ENCODE data around the gene C8B.

The C8B gene

GRCh38 chr1:56965916-56966697 lies at the start of gene C8B:
TSS of gene C8B (minus strand) at chr1:56966015. CDS start at chr1:56965948, 67 bp downstream.
- no peak for DNase-seq (ENCODE audit: low read depth in 4 of 4, low spot score in 1 of 4)

DNA sequence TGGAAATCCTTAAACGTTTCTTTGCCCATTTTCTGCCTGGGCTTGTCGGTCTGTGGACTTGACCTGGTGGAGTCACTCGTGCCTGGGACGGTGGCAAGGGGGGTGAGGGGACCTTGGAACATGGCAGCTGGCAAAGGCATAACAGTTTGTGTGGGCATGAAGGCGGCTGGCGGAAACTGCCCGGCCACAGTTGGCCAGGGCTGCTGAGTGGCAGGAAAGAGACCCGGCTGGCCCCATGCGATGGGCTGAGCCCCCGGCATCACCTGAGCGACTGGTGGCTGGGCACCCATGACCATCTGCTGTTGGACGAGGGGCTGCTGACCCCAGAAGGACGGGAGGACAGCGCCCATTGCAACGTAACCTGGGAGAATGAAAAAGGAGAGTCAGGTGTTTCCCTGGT lies 49.3 kb upstream of the C8B start:
- no peak for DNase-seq (ENCODE audit: low read depth in 4 of 4, low spot score in 1 of 4)

DNA sequence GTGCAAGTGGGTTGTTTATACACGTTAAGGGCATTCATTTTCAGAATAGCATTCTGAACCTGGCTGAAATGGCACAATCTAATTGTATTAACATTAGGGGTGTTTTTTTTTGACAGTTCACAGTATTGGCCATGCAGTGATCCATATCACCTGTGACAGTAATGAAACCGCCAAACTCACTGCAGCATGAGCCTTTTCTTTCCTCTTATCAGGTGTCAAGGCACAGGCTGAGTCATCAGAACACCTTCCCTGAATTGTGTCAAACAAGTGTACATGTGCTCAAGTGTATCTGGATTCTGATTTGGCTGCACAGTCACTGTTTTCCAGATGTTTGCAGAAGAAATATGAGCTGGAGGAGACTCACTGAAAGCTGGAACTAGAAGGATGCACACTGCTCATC lies 47.7 kb upstream of the C8B start:
- DNase-seq (ENCODE audit: low read depth in 4 of 4, low spot score in 1 of 4), result no peak

- no peak for DNase-seq (ENCODE audit: low read depth in 4 of 4, low spot score in 1 of 4)
Observed at GRCh38 chr1:57012315-57012714, 46.5 kb upstream of the C8B start.

GRCh38 chr1:57010511-57010910 lies 44.7 kb upstream of the C8B start:
- DNase-seq (ENCODE audit: low read depth in 4 of 4, low spot score in 1 of 4), result no peak

DNA sequence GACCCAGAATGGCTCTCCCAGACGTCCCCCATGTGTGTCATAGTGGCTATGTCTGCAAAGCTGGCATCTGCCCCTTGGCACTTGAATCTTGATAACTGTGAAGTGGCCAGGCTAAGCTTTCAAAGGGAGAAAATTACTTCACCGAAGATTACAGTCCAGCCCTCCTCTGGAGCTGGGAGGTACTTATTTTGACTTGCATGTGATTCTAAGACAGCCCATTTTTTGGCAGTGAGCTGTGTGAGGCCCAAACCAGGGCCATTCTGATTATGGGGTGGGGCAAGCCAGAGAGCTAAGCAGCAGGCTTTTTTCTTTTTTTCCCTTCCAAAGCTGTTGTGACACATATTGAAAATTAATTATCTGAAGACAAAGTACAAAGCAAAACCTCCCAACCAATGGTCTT lies 42.1 kb upstream of the C8B start:
- DNase-seq (ENCODE audit: low read depth in 4 of 4, low spot score in 1 of 4), result no peak

DNA sequence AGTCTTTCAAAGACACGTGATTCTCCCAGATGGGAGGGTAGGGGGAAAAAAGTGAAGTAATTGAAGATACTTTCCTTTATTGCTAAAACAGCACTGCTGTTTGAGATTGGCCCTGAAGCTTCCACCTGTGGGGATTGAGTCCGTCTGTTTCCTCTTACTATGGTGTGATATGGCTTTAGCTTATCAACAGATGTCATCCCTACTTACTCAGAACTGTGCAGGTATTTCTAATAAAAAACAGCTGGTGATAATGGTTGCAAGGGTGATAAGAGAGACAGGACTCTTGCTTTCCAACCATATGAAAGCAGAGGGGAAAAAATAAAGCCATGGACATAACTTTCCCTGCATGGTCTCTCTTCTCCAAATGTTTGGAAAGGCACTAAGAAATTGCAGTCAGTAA lies 41.7 kb upstream of the C8B start:
- DNase-seq (ENCODE audit: low read depth in 4 of 4, low spot score in 1 of 4), result no peak

DNA sequence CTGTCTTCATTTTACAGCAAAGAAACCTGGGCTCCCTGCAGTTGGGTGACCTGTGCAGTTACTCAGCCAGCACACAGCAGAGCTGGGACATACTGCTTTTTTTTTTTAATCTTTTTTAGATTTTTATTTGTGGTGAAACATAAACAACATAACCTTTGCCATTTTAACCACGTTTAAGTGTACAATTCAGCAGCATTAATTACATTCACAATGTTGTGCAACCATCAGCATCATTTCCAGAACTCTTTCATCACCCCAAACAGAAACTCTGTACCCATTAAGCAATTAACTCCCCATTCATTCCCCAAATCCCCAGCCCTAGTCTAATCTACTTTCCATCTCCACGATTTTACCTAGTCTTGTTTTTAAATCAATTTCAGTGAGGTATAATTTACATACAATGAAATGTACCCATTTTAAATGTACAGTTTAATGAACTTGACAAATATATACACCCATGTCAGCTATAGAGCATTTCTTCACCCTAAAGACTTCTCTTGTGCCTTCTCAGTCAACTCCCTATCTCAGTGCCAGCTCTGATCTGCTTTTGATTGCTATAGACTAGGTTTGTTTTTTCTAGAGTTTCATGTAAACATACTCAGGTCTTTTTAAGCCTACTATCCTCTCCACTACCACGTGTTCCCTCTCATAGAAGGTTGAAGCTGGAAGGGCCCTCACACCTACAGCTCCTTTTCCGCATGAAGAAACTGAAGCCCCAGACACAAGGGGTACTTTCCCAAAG lies 37.8 kb upstream of the C8B start:
- DNase-seq (ENCODE audit: low read depth in 4 of 4, low spot score in 1 of 4), result no peak

- no peak for DNase-seq (ENCODE audit: low read depth in 4 of 4, low spot score in 1 of 4)
Observed at GRCh38 chr1:56995414-56996100, 29.7 kb upstream of the C8B start.

DNA sequence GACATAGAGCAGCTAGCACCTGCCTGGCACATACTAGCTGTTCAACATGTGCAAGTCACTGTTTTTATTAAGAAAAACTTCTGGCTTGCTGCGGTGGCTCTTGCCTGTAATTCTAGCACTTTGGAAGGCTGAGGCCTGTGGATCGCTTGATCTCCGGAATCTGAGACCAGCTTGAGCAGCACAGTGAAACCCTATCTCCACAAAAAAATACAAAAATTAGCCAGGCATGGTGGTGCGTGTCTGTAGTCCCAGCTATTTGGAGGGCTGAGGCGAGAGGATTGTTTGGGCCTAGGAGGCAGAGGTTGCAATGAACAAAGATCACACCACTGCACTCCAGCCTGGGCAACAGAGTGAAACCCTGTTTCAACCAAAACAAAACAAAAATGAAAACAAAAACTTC lies 27.7 kb upstream of the C8B start:
- DNase-seq (ENCODE audit: low read depth in 4 of 4, low spot score in 1 of 4), result no peak

DNA sequence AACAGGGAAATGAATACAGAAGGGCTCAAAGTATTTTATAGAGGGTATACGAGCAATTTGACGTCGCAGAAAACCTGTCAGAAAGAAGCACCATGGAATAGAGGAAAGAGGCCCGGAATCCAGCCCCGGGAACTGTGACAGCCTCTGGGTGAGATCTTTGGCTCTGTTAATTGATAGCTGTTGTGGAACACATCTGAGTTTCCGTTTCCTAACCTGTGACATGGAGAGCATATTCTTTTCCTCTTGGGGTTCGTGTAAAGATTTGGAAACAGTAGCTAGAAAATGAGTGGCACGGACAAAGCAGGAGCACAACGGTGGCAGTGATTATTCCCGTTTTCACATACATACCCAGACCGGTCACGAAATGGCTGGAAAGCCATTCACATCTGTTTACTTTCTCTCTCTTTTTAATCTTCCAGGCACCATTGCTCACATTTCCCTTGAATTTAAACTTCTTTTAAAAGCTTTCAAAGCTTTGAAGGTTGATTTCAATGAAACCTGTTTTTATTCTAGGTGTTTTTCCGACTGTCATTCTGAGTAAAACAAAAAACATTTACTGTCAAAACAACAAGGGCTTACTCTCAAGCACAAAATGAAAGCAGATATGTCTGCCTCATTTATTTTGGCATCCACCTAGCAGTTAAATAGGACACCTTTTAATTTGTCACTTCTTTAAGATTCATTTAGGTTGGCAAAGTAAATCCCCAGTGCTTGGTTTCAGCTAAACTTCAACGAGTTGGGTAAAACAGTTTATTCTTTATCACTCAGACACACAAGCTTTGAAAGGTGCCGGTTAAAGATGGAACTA lies 26.7 kb upstream of the C8B start:
- no peak for DNase-seq (ENCODE audit: low read depth in 4 of 4, low spot score in 1 of 4)

- DNase-seq (ENCODE audit: low read depth in 4 of 4, low spot score in 1 of 4), result no peak
Observed at GRCh38 chr1:56991576-56991975, 25.8 kb upstream of the C8B start.

GRCh38 chr1:56986397-56986796 lies 20.6 kb upstream of the C8B start:
- DNase-seq (ENCODE audit: low read depth in 4 of 4, low spot score in 1 of 4), result no peak

GRCh38 chr1:56985857-56986256 lies 20.0 kb upstream of the C8B start:
- DNase-seq (ENCODE audit: low read depth in 4 of 4, low spot score in 1 of 4), result no peak

DNA sequence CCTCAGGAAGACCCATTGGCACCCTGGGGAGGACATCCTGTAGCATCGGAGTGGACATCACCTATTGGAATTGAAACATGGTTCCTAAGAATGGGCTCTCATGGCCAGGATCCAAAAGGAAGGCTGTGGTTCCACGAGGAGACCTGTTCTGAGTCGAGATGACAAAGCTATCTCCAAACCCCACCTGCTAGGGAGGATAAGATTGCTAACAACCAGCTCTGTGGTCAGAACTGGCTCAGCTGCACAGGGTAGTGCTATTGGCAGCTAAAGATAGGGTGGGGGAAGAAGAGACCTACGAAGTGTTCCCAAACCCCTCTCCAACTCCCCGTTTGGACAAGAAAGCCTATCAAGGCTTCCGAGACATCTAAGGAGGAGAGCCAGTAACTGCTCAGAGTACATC lies 17.7 kb upstream of the C8B start:
- DNase-seq (ENCODE audit: low read depth in 4 of 4, low spot score in 1 of 4), result no peak

GRCh38 chr1:56979986-56980755 lies 14.4 kb upstream of the C8B start:
- DNase-seq (ENCODE audit: low read depth in 4 of 4, low spot score in 1 of 4), result no peak

- DNase-seq (ENCODE audit: low read depth in 4 of 4, low spot score in 1 of 4), result no peak
Observed at GRCh38 chr1:56978819-56979218, 13.0 kb upstream of the C8B start.

DNA sequence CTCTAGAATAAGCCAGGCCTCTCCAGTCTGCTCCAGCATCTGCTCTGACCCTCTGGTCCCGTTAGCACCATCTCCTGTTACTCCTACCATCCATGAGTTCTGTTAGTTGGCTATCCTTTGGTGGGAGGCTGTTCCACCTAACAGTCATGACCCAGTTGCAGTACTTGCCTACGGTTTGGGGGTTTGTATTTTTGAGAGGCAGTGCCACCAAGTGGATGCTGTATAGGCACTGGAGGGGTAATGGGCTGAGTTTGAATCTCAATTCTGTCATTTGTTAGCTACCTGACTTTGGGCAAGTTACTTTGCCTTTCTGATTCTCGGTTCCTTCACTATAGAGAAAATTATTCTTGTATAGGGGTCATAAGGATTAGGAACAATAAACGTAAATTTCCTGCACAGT lies 12.1 kb upstream of the C8B start:
- no peak for DNase-seq (ENCODE audit: low read depth in 4 of 4, low spot score in 1 of 4)

- DNase-seq (ENCODE audit: low read depth in 4 of 4, low spot score in 1 of 4), result no peak
Observed at GRCh38 chr1:56975446-56975845, 9.6 kb upstream of the C8B start.

DNA sequence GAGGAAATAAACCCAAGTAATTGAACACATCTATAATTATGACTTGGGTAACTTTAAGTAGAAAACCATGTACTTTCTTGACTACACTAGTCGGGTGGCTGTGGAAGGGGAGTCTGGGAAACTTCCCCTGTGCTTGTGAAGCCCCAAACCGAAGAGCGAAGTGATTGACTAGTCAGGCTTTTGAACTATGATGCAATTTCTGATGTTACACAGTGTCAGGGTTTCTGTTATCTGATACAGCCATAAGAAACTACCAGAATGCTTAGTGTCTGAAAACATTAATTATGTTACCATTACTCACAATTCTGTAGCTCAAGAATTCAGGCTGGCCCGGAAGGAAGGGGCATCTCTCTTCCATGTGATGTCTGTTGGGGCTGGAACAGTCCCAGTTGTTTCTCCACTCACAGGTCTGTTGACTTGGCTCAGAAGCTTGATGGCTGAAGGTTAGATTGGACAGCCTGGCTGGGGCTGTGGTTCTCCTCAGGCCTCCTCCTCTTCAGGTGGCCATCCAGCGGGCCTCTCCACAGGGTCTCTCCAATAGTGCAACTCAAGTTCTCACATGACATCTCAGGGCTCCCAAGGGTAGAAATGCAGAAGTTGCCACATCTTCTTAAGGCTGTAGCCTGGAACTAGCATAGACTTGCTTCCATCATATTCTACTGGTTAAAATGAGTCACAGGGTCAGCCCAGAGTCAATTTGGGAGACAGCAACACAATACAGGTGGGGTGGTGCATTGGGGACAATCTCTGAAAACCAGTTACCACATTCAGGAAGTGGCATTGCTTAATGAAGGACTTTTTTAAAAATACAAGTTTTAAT lies 8.3 kb upstream of the C8B start:
- no peak for DNase-seq (ENCODE audit: low read depth in 4 of 4, low spot score in 1 of 4)

All from stimulated activated CD4-positive, alpha-beta T cell treated with anti-CD3 and anti-CD28 coated beads, Interleukin-1b, Interleukin-23, amount 100 ng/mL, for 24 hours (primary cell).